Right kidney (tissue), 1 donor: ENCODE measurements around the gene MAGEA8.
A peak's percentile ranks its signal among the peaks of the same experiment; 100 is the strongest.
"Not testable (repeated sequence)": the region's sequence is repeated elsewhere in the genome, so short reads cannot be mapped to it uniquely, and the experiment has no call there.

Experiments
- DNase-seq: peaks from one replicate; pipeline ENCODE4 v3.0.0-alpha.2; 2016

The MAGEA8 gene

DNA sequence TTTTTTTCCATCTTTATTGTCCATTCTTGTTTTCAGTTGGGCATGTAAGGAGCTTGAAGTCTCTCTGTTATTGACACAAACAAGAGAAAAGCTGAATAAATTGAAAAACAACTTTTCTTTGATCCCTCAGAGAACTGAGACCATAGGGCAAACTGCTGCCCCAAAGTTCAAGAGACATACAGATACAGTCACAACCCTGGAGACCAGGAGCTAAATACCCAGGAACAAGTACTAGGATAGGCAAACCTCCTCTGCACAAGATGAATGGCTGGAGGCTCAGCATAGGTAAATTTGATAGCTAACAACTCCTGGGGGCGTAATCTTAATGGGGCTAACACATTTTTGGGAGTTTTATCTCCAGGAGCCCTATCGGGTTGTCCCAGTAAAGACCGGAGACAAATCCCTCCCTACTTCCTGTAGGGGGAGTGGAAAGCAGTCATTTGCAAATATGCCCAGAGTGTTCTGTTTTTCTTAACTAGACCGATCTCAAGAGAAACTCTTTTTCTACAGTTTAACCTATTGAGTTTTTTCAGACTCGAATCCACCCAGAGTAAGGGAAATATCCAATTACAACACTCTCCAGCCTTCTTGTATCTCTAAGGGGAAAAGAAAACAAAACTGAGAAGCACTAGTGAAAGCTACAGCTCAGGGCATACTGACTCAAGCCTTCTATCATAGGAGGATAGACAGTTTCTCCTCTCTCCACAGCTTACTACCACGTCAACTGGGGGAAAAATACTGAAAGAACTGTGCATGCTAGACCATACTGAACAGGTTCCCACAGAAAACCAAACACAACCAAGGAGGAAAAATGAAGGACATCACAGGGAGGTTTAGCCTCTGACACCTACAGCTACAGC lies 23.1 kb downstream of the MAGEA8 start:
- peak; percentile 5 for DNase-seq

GRCh38 chrX:149908308-149908707 lies 27.3 kb downstream of the MAGEA8 start:
- no peak for DNase-seq

DNA sequence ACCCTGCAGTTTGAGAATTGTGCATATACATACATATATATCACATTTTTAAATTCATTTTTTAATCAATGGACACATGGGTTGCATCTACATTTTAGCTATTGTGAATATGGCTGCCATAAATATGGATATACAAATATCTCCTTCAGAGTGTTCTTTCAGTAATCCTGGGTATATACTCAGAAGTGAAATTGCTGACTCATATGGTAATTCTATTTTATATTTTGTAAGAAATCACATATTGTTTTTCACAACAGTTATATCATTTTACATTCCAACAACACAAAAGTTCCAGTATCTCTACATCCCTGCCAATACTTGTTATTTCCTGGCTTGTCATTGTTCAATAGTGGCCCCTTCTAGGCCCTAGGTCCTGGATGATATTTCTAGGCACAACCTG lies 27.7 kb downstream of the MAGEA8 start:
- no peak for DNase-seq

DNA sequence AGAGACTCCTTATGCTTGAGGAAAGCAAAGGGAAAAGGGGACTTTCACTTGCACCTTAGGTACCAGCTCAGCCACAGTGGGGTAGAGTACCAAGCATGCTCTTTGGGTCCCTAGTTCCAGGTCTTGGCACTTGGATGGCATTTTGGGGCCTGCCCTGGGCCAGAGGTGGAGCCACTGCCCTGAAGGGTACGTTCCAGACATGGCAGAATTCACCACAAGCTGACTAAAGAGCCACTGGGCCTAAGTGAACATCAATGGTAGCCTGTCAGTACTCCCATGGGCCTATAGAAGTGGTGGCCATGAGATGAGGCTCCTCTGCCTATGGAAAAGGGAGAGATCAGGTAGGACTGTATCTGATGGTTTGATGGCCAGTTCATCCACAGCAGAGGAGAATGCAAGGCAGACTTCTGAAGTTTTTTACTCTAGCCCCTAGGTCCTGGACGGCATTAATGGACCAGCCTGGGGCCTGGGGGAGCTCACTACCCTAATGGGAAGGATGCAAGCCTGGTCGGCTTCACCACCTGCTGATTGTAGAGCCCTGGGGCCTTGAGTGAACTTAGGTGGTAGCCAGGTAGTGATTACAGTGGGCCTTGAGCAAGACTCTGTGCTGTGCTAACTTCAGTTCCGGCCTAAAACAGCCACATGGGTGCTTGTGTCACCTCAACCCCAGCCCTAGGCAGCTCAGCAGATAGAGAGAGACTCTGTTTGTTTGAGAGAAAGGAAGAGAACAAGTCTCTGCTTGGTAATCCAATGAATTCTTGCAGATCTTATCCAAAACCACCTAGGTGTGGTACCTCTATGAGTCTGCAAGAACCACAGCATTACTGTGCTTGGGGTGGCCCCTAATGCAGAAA lies 28.6 kb downstream of the MAGEA8 start:
- DNase-seq = no peak

GRCh38 chrX:149910178-149910695 lies 29.3 kb downstream of the MAGEA8 start:
- peak; percentile 4 for DNase-seq

- no peak for DNase-seq
Measured at GRCh38 chrX:149916745-149917392, 35.9 kb downstream of the MAGEA8 start.

- not testable (repeated sequence) for DNase-seq
Measured at GRCh38 chrX:149923836-149924235, 42.9 kb downstream of the MAGEA8 start.

- DNase-seq = not testable (repeated sequence)
Measured at GRCh38 chrX:149924434-149924833, 43.5 kb downstream of the MAGEA8 start.

GRCh38 chrX:149927245-149927963 lies 46.4 kb downstream of the MAGEA8 start:
- not testable (repeated sequence) for DNase-seq

- not testable (repeated sequence) for DNase-seq
Measured at GRCh38 chrX:149927964-149928258, 46.9 kb downstream of the MAGEA8 start.

DNA sequence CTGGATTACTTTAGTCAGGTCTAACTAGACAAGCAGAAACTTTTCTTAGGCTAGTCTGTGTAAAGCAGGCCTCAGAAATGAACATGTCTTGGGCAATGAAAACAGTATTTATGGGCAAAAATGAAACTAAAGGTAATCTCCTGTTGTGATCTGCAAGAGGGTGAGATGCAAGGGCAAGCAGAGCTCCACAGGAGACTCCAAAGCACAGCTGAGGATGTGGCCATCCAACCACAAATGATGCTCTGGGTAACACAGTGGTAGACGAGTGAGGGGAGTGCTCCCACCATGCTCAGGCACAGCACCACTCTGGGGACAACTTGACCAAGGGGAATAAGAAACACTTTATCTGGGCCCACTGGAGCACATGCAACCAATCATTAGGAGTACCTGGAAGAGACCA lies 47.7 kb downstream of the MAGEA8 start:
- DNase-seq = not testable (repeated sequence)

GRCh38 chrX:149929400-149929799 lies 48.4 kb downstream of the MAGEA8 start, which contains the start of gene HSFX4:
Gene HSFX4, plus strand, starts transcription at chrX:149929573. Its CDS starts 72 bp downstream, at chrX:149929645.
- DNase-seq = not testable (repeated sequence)

- DNase-seq = not testable (repeated sequence)
Measured at GRCh38 chrX:149931355-149931754, 50.4 kb downstream of the MAGEA8 start.

DNA sequence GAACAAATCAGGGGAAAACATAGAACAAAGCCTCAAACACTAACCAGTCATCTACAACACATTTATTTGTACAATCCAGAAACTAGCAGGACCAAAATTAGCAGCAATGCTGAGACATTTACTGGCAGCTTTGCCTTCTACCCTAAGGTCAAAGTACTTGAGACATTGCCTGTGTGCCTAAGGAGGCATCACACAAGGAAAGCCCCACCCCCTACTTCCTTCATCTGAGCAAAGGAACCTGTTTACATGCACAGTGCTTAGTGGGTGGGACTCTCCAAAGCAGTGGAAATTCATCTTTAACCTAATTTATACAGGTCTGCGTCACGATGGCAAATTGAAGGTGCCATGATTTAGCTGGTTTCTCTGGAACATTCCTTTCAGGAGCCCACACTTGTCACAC lies 51.2 kb downstream of the MAGEA8 start:
- not testable (repeated sequence) for DNase-seq

DNA sequence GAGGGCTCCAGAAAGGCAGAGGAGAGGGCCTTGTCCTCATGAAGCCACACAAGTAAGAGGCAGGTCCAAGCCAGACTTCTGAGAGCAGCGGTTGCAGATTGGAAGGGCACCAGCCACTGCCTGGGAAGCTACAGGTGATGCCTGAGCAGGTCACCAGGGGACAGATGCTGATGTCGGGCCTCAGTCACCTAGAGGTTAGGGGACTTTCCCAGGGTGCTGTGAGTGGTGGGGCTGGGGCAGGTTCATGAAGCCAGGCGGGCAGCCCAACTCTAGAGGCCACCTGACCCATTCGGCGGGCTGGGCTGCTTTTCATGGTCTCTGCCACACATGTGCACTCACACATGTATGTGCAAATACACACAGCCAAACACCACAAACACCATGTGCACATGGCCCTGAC lies 52.0 kb downstream of the MAGEA8 start:
- not testable (repeated sequence) for DNase-seq

- DNase-seq = not testable (repeated sequence)
Measured at GRCh38 chrX:149933547-149933946, 52.6 kb downstream of the MAGEA8 start.
